HL-60 (cell line): ENCODE results near the gene ELMOD3.
A peak's percentile ranks its signal among the peaks of the same experiment; 100 is the strongest.
"Not testable (repeated sequence)": the region's sequence is repeated elsewhere in the genome, so short reads cannot be mapped to it uniquely, and the experiment has no call there.

Experiments
- DNase-seq, 2 experiments: peaks; one replicate each; pipeline ENCODE4 v3.0.0-alpha.2; 2010 to 2020; ENCODE audit warnings: low read depth in 1 of 2, low spot score in 1 of 2
- H3K27ac ChIP-seq: fragments of 250-450 bp; sonication (Bioruptor Pico); replicated peaks from 2 replicates; pipeline ENCODE4 v1.5.1; 2020; ENCODE audit warnings: mild to moderate bottlenecking, moderate library complexity
- H3K27me3 ChIP-seq: fragments of 250-450 bp; sonication (Bioruptor Pico); 2 replicates; pipeline ENCODE4 v1.5.1; 2021; ENCODE audit warnings: mild to moderate bottlenecking, moderate library complexity; ENCODE audit not compliant: insufficient read depth, poor library complexity, severe bottlenecking
- H3K4me3 ChIP-seq: replicated peaks from 2 replicates; pipeline ENCODE4 v1.5.1; 2011; ENCODE audit warnings: mild to moderate bottlenecking, control low read depth, low read length; ENCODE audit not compliant: insufficient read depth
- CTCF ChIP-seq: IDR thresholded peaks from one replicate; pipeline ENCODE4 v1.5.1; 2011; ENCODE audit warnings: low read length, control low read depth, inconsistent platforms; ENCODE audit not compliant: insufficient read depth
- GABPA ChIP-seq: IDR thresholded peaks from 2 replicates; pipeline ENCODE4 v1.6.1; 2012; ENCODE audit warnings: low read depth
- POLR2AphosphoS5 ChIP-seq: IDR thresholded peaks from 2 replicates; pipeline ENCODE4 v1.6.1; 2012; ENCODE audit warnings: low read depth
- REST ChIP-seq: IDR thresholded peaks from 2 replicates; pipeline ENCODE4 v1.6.1; 2012; ENCODE audit warnings: low read depth; ENCODE audit not compliant: insufficient replicate concordance
- SPI1 ChIP-seq: IDR thresholded peaks from 2 replicates; pipeline ENCODE4 v1.6.1; 2012; ENCODE audit warnings: low read depth, mild to moderate bottlenecking, borderline replicate concordance

Gene ELMOD3

GRCh38 chr2:85309699-85310321 is 44.8 kb upstream of the ELMOD3 start:
- no peak for TF ChIP-seq CTCF
- peak; percentile 76; the same call in 1 of the 2 replicates for TF ChIP-seq POLR2AphosphoS5
- TF ChIP-seq SPI1, result peak; percentile 94
- no peaks in the 10 kb centered on the region for H3K27me3 ChIP-seq
- H3K27ac ChIP-seq, result peak overlapping the region; percentile 71
- H3K4me3 ChIP-seq, result peak overlapping the region; percentile 42
- peak in 1 of 2 experiments; percentile 81 for DNase-seq

- H3K4me3 ChIP-seq, result no peak overlapping the region
- H3K27me3 ChIP-seq, result no peaks in the 10 kb centered on the region
- TF ChIP-seq POLR2AphosphoS5 (no peak), SPI1 (no peak), CTCF (no peak), REST (no peak), GABPA (no peak)
- no peak for DNase-seq
- H3K27ac ChIP-seq, result peak overlapping the region; percentile 71
Observed at GRCh38 chr2:85310330-85310729, 44.2 kb upstream of the ELMOD3 start.

GRCh38 chr2:85312404-85312803 is 42.2 kb upstream of the ELMOD3 start:
- DNase-seq, result no peak
- no peak overlapping the region for H3K4me3 ChIP-seq
- TF ChIP-seq POLR2AphosphoS5, result 0 out of 2 replicates have a peak, but pooled peaks have one; percentile 7
- TF ChIP-seq REST, result no peak
- H3K27ac ChIP-seq, result no peak overlapping the region
- H3K27me3 ChIP-seq, result no peaks in the 10 kb centered on the region

- no peak for DNase-seq
Observed at GRCh38 chr2:85314884-85315242, 39.7 kb upstream of the ELMOD3 start.

GRCh38 chr2:85315921-85316320 is 38.6 kb upstream of the ELMOD3 start:
- H3K27me3 ChIP-seq, H3K27ac ChIP-seq, DNase-seq, H3K4me3 ChIP-seq: not testable (repeated sequence)

More at GRCh38 chr2:85314884-85315242, 39.7 kb upstream of the ELMOD3 start:
- no peak overlapping the region for H3K27ac ChIP-seq
- no peak for TF ChIP-seq REST
- no peak for TF ChIP-seq SPI1
- H3K4me3 ChIP-seq, result no peak overlapping the region
- H3K27me3 ChIP-seq, result no peaks in the 10 kb centered on the region
